ENCODE data around the gene KIAA0825.

GRCh38 chr5:94614156-94614805, 4.1 kb downstream of the KIAA0825 start:
- TF ChIP-seq POLR2AphosphoS5 (IDR thresholded peaks at IDR 0.05) (no peak), CTCF (IDR thresholded peaks at IDR 0.05) (no peak), POLR2A (IDR thresholded peaks at IDR 0.05) (no peak)
